ENCODE data around the gene IMMT. TPM values are rescaled to one million over a fixed set of nuclear protein-coding genes. Genes with fewer than 3 reads are reported as not detected.

The IMMT gene
- polyA plus RNA-seq, 1 donor (not counting 4 experiments of a cell fraction or from before 2014, with no cell fraction given), result 91.5 TPM

DNA sequence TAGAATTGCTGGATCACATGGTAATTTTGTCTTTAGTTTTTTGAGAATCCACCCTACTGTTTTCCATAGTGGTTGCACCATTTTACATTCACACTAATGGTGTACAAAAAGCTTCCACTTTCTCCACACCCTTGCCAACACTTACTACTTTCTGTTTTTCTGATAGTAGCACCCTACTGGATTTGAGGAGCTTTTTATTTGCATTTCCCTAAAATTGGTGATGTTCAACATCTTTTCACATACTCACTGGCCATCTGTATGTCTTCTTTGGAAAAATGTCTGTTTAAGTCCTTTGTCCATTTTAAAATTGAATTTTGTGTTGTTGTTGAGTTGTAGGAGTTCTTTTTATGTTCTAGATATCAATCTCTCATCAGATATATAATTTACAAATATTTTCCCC lies 93.1 kb downstream of the IMMT start:
- H3K79me2 ChIP-seq (ENCODE audit: control insufficient read depth, insufficient read depth, low read length), result peaks cover 79% of the 10 kb centered on the region
- H4K20me1 ChIP-seq (ENCODE audit: control insufficient read depth, extremely low read depth, insufficient read depth, low read length), result peaks cover 5% of the 10 kb centered on the region
- H2AFZ ChIP-seq (ENCODE audit: control insufficient read depth, low read length), result no peak overlapping the region
- dilution Hi-C loops (cut with MboI; ENCODE audit: extremely low pct_ligation_motif_present, low sequenced_read_pairs), result no loop called here
- FAIRE-seq (no peak), DNase-seq (ENCODE audit: low read depth, low spot score) (no peak)
- no peak for TF ChIP-seq EZH2 (IDR thresholded peaks at IDR 0.05; ENCODE audit: low read length)
- TF ChIP-seq, protein P1, sequence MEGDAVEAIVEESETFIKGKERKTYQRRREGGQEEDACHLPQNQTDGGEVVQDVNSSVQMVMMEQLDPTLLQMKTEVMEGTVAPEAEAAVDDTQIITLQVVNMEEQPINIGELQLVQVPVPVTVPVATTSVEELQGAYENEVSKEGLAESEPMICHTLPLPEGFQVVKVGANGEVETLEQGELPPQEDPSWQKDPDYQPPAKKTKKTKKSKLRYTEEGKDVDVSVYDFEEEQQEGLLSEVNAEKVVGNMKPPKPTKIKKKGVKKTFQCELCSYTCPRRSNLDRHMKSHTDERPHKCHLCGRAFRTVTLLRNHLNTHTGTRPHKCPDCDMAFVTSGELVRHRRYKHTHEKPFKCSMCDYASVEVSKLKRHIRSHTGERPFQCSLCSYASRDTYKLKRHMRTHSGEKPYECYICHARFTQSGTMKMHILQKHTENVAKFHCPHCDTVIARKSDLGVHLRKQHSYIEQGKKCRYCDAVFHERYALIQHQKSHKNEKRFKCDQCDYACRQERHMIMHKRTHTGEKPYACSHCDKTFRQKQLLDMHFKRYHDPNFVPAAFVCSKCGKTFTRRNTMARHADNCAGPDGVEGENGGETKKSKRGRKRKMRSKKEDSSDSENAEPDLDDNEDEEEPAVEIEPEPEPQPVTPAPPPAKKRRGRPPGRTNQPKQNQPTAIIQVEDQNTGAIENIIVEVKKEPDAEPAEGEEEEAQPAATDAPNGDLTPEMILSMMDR (optimal IDR thresholded peaks at IDR 0.05 in 1 of 3, IDR thresholded peaks at IDR 0.05 in 1 of 3, conservative IDR thresholded peaks at IDR 0.05 in 1 of 3; ENCODE audit: extremely low read depth in 1 of 3, insufficient read depth in 2 of 3, low read length in 3 of 3), result no peak
- no peaks in the 10 kb centered on the region for H3K9me1 ChIP-seq (ENCODE audit: control insufficient read depth, extremely low read depth, insufficient read depth, low read length)
- H3K4me2 ChIP-seq (ENCODE audit: control insufficient read depth, extremely low read depth, insufficient read depth, low read depth, low read length), result no peak overlapping the region
- no peak overlapping the region for H3K9ac ChIP-seq (ENCODE audit: control insufficient read depth, extremely low read depth, insufficient read depth, low read length)
- no peak overlapping the region for H3K4me3 ChIP-seq (ENCODE audit: control insufficient read depth in 2 of 3, extremely low read depth in 1 of 3, insufficient read depth in 2 of 3, low read depth in 1 of 3, low read length in 3 of 3)
- H3K9me3 ChIP-seq (ENCODE audit: control insufficient read depth, low read depth, low read length), result no peaks in the 10 kb centered on the region
- no peak overlapping the region for H3K27ac ChIP-seq (ENCODE audit: control insufficient read depth, insufficient read depth, low read length)
- peaks cover 11 to 17% of the 10 kb centered on the region in 2 experiments for H3K36me3 ChIP-seq (ENCODE audit: control insufficient read depth in 2 of 2, extremely low read depth in 1 of 2, insufficient read depth in 2 of 2, low read length in 2 of 2)
- H3K4me1 ChIP-seq (ENCODE audit: control insufficient read depth, extremely low read depth, insufficient read depth, low read length), result peaks cover 8% of the 10 kb centered on the region
- H3K27me3 ChIP-seq (ENCODE audit: control insufficient read depth, extremely low read depth, insufficient read depth, low read length), result no peaks in the 10 kb centered on the region

DNA sequence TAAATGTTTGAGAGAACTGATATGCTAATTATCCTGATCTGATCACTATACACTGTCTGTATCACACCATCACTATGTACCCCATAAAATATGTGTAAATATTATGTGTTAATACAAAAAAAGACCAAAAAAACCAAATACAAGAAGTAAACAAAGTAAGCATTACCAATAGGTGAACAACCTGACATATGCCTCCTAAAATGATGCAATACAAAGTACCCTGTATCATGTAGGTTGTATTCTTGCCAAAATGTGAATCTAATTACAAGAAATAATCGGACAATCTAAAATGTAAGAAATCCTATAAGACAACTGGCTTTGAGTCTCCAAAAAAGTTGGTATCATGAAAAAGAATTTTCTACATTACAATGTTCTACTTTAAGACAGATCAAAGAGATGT lies 97.3 kb downstream of the IMMT start:
- peaks cover 18 to 26% of the 10 kb centered on the region in 2 experiments for H3K36me3 ChIP-seq (ENCODE audit: control insufficient read depth in 2 of 2, extremely low read depth in 1 of 2, insufficient read depth in 2 of 2, low read length in 2 of 2)
- FAIRE-seq (no peak), DNase-seq (ENCODE audit: low read depth, low spot score) (no peak)
- H3K79me2 ChIP-seq (ENCODE audit: control insufficient read depth, insufficient read depth, low read length), result peaks cover 63% of the 10 kb centered on the region
- H4K20me1 ChIP-seq (ENCODE audit: control insufficient read depth, extremely low read depth, insufficient read depth, low read length), result peaks cover 2% of the 10 kb centered on the region
- TF ChIP-seq EZH2 (IDR thresholded peaks at IDR 0.05; ENCODE audit: low read length), result no peak
- TF ChIP-seq, protein P1 (optimal IDR thresholded peaks at IDR 0.05 in 1 of 3, IDR thresholded peaks at IDR 0.05 in 1 of 3, conservative IDR thresholded peaks at IDR 0.05 in 1 of 3; ENCODE audit: extremely low read depth in 1 of 3, insufficient read depth in 2 of 3, low read length in 3 of 3), result no peak
- no peak overlapping the region for H2AFZ ChIP-seq (ENCODE audit: control insufficient read depth, low read length)
- no peak overlapping the region for H3K4me2 ChIP-seq (ENCODE audit: control insufficient read depth, extremely low read depth, insufficient read depth, low read depth, low read length)
- H3K4me1 ChIP-seq (ENCODE audit: control insufficient read depth, extremely low read depth, insufficient read depth, low read length), result no peaks in the 10 kb centered on the region
- H3K27ac ChIP-seq (ENCODE audit: control insufficient read depth, insufficient read depth, low read length), result no peak overlapping the region
- no peaks in the 10 kb centered on the region for H3K9me1 ChIP-seq (ENCODE audit: control insufficient read depth, extremely low read depth, insufficient read depth, low read length)
- dilution Hi-C loops (cut with MboI; ENCODE audit: extremely low pct_ligation_motif_present, low sequenced_read_pairs), result no loop called here
- no peaks in the 10 kb centered on the region for H3K27me3 ChIP-seq (ENCODE audit: control insufficient read depth, extremely low read depth, insufficient read depth, low read length)
- H3K4me3 ChIP-seq (ENCODE audit: control insufficient read depth in 2 of 3, extremely low read depth in 1 of 3, insufficient read depth in 2 of 3, low read depth in 1 of 3, low read length in 3 of 3), result no peak overlapping the region
- H3K9ac ChIP-seq (ENCODE audit: control insufficient read depth, extremely low read depth, insufficient read depth, low read length), result no peak overlapping the region
- no peaks in the 10 kb centered on the region for H3K9me3 ChIP-seq (ENCODE audit: control insufficient read depth, low read depth, low read length)
